ENCODE measurements around the gene TYSND1.

DNA sequence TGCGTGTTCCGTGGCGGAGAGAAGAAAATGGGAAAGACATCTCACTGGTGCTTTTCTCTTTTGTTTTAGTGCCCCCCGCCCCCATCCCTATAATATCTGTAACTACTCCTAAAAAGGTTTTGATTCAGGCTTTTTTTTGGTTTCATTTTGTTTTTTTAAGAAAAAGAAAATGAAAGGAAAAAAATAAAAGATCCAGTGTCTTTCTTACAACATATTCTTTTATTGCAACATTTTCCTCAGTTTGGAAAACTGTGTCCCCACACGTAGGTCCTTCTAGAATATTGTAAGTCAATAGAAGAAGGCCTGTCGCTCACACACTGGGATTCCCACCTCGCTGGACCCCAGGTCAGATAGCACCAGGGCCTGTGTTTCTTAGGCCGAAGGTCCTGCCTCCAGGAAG lies 34.4 kb downstream of the TYSND1 start:
- TF ChIP-seq POLR2A (IDR thresholded peaks at IDR 0.05), result no peak
- TF ChIP-seq, protein P1, sequence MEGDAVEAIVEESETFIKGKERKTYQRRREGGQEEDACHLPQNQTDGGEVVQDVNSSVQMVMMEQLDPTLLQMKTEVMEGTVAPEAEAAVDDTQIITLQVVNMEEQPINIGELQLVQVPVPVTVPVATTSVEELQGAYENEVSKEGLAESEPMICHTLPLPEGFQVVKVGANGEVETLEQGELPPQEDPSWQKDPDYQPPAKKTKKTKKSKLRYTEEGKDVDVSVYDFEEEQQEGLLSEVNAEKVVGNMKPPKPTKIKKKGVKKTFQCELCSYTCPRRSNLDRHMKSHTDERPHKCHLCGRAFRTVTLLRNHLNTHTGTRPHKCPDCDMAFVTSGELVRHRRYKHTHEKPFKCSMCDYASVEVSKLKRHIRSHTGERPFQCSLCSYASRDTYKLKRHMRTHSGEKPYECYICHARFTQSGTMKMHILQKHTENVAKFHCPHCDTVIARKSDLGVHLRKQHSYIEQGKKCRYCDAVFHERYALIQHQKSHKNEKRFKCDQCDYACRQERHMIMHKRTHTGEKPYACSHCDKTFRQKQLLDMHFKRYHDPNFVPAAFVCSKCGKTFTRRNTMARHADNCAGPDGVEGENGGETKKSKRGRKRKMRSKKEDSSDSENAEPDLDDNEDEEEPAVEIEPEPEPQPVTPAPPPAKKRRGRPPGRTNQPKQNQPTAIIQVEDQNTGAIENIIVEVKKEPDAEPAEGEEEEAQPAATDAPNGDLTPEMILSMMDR (IDR thresholded peaks at IDR 0.05), result no peak

Measured in body of pancreas (tissue), 4 donors.